Measurements from ENCODE around the gene NBEAL2. TPM values are rescaled to one million over a fixed set of nuclear protein-coding genes. Genes with fewer than 3 reads are reported as not detected.
A peak's percentile ranks its signal among the peaks of the same experiment; 100 is the strongest.

The NBEAL2 gene
- total and polyA plus RNA-seq, 10 of the 15 experiments (the other 5 are each of a cell fraction or from before 2014, with no cell fraction given), result 0.07 to 127 (median 29.4) TPM

DNA sequence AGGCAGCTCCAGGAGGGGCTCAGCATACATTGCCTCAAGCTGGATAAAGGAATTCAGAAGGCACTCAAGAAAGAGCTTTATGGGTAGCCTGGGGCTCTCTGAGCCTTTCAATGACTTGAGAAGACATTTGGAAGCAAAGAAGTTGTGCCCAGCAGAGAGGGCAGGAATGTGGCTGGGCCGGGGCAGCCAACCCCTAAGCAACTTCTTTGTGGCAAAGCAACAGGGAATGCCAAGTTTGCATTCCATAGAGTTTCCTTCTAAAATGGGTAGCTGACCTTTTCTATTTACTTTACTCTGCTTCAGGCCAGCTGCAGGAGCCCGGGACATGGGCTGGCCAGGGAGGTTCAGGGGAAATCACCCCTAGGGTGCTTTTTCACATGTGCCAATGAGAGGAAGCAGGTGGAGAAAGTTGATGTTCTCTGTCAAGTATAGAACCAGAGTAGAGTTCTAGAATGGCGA lies 48.5 kb upstream of the NBEAL2 start:
- H3K9ac ChIP-seq (ENCODE audit: control insufficient read depth, insufficient read depth, low read length), result peak overlapping the region; percentile 17
- H3K27ac ChIP-seq (ENCODE audit: control insufficient read depth, insufficient read depth), result peak overlapping the region; percentile 94
- ChIA-PET CTCF (interaction anchor here (1.2 to 7.2 kb wide), 8 partner anchors 11 to 56 kb away, joined by 3 to 27 read pairs (median 5); no protein-coding TSS in a partner anchor), SMC1A (ENCODE audit: uncharacterized antibody, unreplicated experiment) (interaction anchor here (1.1 to 17.5 kb wide), 8 partner anchors 10 to 114 kb away, joined by 3 to 298 read pairs (median 7); partner anchors contain the start of genes CCDC12 and NBEAL2), RAD21 (ENCODE audit: unreplicated experiment) (interaction anchor here (0.6 to 5.3 kb wide), 11 partner anchors 14 to 56 kb away, joined by 3 to 48 read pairs (median 4); partner anchors contain the start of gene NBEAL2), POLR2A (interaction anchor here (0.6 to 12.6 kb wide), 15 partner anchors 12 to 450 kb away, joined by 3 to 163 read pairs (median 4); partner anchors contain the start of genes CCDC12, NBEAL2 and PTPN23)
- H3K27me3 ChIP-seq (replicated peaks in 1 of 2; ENCODE audit: control insufficient read depth in 2 of 2, insufficient read depth in 2 of 2, low read length in 1 of 2), result no peaks in the 10 kb centered on the region
- no peak overlapping the region for H2AFZ ChIP-seq (ENCODE audit: control insufficient read depth, low read depth, low read length)
- peaks cover 73% of the 10 kb centered on the region for H3K4me1 ChIP-seq (ENCODE audit: control insufficient read depth, insufficient read depth, low read length)
- peaks cover 14% of the 10 kb centered on the region for H3K9me3 ChIP-seq (replicated peaks; ENCODE audit: control insufficient read depth, insufficient read depth, low read length)
- no peaks in the 10 kb centered on the region for H4K20me1 ChIP-seq (ENCODE audit: control insufficient read depth, insufficient read depth)
- BruUV-seq (replicated peaks), result no TSS peak
- 32% methylated on average over 3 of the region's 3 CpGs for WGBS (ENCODE audit: insufficient coverage, insufficient replicate concordance, low lambda C conversion rate, missing lambda C conversion rate)
- H3K4me3 ChIP-seq, result 0 out of 2 replicates have a peak overlapping the region, but pooled peaks have one; percentile 38
- ATAC-seq (peak; percentile 13), DNase-seq (ENCODE audit: low read depth, low spot score) (no peak), FAIRE-seq (no peak)
- peak overlapping the region; percentile 46 for H3K4me2 ChIP-seq (ENCODE audit: control insufficient read depth, insufficient read depth)
- 0 out of 2 replicates have a peak, but pooled peaks have one; percentile 10 for TF ChIP-seq IKZF1 (conservative IDR thresholded peaks at IDR 0.05)
- no peak for TF ChIP-seq SIX5 (IDR thresholded peaks at IDR 0.05; ENCODE audit: low read depth, low read length, severe bottlenecking)
- TF ChIP-seq, protein P1, sequence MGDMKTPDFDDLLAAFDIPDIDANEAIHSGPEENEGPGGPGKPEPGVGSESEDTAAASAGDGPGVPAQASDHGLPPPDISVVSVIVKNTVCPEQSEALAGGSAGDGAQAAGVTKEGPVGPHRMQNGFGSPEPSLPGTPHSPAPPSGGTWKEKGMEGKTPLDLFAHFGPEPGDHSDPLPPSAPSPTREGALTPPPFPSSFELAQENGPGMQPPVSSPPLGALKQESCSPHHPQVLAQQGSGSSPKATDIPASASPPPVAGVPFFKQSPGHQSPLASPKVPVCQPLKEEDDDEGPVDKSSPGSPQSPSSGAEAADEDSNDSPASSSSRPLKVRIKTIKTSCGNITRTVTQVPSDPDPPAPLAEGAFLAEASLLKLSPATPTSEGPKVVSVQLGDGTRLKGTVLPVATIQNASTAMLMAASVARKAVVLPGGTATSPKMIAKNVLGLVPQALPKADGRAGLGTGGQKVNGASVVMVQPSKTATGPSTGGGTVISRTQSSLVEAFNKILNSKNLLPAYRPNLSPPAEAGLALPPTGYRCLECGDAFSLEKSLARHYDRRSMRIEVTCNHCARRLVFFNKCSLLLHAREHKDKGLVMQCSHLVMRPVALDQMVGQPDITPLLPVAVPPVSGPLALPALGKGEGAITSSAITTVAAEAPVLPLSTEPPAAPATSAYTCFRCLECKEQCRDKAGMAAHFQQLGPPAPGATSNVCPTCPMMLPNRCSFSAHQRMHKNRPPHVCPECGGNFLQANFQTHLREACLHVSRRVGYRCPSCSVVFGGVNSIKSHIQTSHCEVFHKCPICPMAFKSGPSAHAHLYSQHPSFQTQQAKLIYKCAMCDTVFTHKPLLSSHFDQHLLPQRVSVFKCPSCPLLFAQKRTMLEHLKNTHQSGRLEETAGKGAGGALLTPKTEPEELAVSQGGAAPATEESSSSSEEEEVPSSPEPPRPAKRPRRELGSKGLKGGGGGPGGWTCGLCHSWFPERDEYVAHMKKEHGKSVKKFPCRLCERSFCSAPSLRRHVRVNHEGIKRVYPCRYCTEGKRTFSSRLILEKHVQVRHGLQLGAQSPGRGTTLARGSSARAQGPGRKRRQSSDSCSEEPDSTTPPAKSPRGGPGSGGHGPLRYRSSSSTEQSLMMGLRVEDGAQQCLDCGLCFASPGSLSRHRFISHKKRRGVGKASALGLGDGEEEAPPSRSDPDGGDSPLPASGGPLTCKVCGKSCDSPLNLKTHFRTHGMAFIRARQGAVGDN (IDR thresholded peaks at IDR 0.05), result peak; percentile 83
- TF ChIP-seq TCF12 (IDR thresholded peaks at IDR 0.05; ENCODE audit: low read depth, low read length), result 0 out of 2 replicates have a peak, but pooled peaks have one; percentile 42
- TF ChIP-seq RELA (IDR thresholded peaks at IDR 0.05; ENCODE audit: borderline replicate concordance, partially characterized antibody), result peak; percentile 13
- peaks cover 9 to 35% of the 10 kb centered on the region in 2 experiments; a peak in 3 of 4 replicates for H3K36me3 ChIP-seq (ENCODE audit: control insufficient read depth in 2 of 2, insufficient read depth in 2 of 2, low read length in 1 of 2)
- peaks cover 60% of the 10 kb centered on the region for H3K79me2 ChIP-seq (ENCODE audit: control insufficient read depth, insufficient read depth, low read length)
- intact Hi-C loops (cut with micrococcal nuclease; ENCODE audit: unreplicated experiment), result no loop called here
- in situ Hi-C loops (cut with MboI), result no loop called here

Data from GM12878 (cell line).